Measurements from ENCODE around the gene LRCH1.

LRCH1 gene

GRCh38 chr13:46641274-46642081, 88.5 kb downstream of the LRCH1 start:
- no peak for DNase-seq

GRCh38 chr13:46642254-46642653, 89.3 kb downstream of the LRCH1 start:
- DNase-seq = no peak

- DNase-seq = no peak
Observed at GRCh38 chr13:46643165-46643777, 90.3 kb downstream of the LRCH1 start.

GRCh38 chr13:46644816-46645215, 91.8 kb downstream of the LRCH1 start:
- DNase-seq = no peak

GRCh38 chr13:46647512-46648065, 94.6 kb downstream of the LRCH1 start:
- no peak for DNase-seq

GRCh38 chr13:46648166-46648607, 95.2 kb downstream of the LRCH1 start:
- peak; percentile 10 for DNase-seq

- DNase-seq = no peak
Observed at GRCh38 chr13:46649816-46650215, 96.8 kb downstream of the LRCH1 start.

GRCh38 chr13:46654951-46655350, 102.0 kb downstream of the LRCH1 start:
- DNase-seq = no peak

GRCh38 chr13:46655377-46656180, 102.6 kb downstream of the LRCH1 start:
- no peak for DNase-seq

- DNase-seq = peak; percentile 21
Observed at GRCh38 chr13:46656786-46657185, 103.8 kb downstream of the LRCH1 start.

- no peak for DNase-seq
Observed at GRCh38 chr13:46659413-46660065, 106.6 kb downstream of the LRCH1 start.

GRCh38 chr13:46660416-46660815, 107.4 kb downstream of the LRCH1 start:
- no peak for DNase-seq

- DNase-seq = no peak
Observed at GRCh38 chr13:46660857-46661256, 107.9 kb downstream of the LRCH1 start.

GRCh38 chr13:46662690-46663089, 109.7 kb downstream of the LRCH1 start:
- no peak for DNase-seq

- no peak for DNase-seq
Observed at GRCh38 chr13:46663206-46664037, 110.5 kb downstream of the LRCH1 start.

GRCh38 chr13:46664195-46664594, 111.2 kb downstream of the LRCH1 start:
- DNase-seq = no peak

GRCh38 chr13:46665248-46665632, 112.3 kb downstream of the LRCH1 start:
- DNase-seq = no peak

GRCh38 chr13:46665633-46666482, 112.9 kb downstream of the LRCH1 start:
- peak; percentile 21 for DNase-seq

GRCh38 chr13:46666727-46667456, 113.9 kb downstream of the LRCH1 start:
- DNase-seq = no peak

GRCh38 chr13:46667687-46668281, 114.8 kb downstream of the LRCH1 start:
- DNase-seq = peak; percentile 69
